Caco-2 (cell line): ENCODE measurements around the gene RNASEH2A. TPM values are rescaled to one million over a fixed set of nuclear protein-coding genes. Genes with fewer than 3 reads are reported as not detected.

Source experiments
- BruUV-seq: library from RNA; stranded (reverse); fragments of 400-500 nt; replicated peaks from 2 replicates; lab custom pipeline; 2021; lab: Mats Ljungman, UMichigan
- CTCF ChIA-PET: fragments of 300-600 bp; sonication (Branson Sonifier 250); formaldehyde crosslinking; loops from one replicate; lab custom pipeline; 2022; ENCODE audit warnings: antibody characterized with exemption; lab: Charles Lee
- POLR2A ChIA-PET: fragments of 300-600 bp; sonication (Branson Sonifier 250); formaldehyde crosslinking; loops from one replicate; lab custom pipeline; 2022; ENCODE audit warnings: antibody characterized with exemption; lab: Charles Lee
- DNase-seq, 2 experiments: peaks; one replicate each; pipeline versions ENCODE4 v3.0.0 to v3.0.0-alpha.2; 2020 to 2022
- H3K27me3 ChIP-seq: replicated peaks from 2 replicates; pipeline ENCODE4 v1.6.0; 2011; ENCODE audit warnings: low read length; ENCODE audit not compliant: control insufficient read depth, insufficient read depth
- H3K36me3 ChIP-seq: 2 replicates; pipeline ENCODE4 v1.5.1; 2011; ENCODE audit warnings: low read length; ENCODE audit not compliant: control insufficient read depth, insufficient read depth
- H3K4me1 ChIP-seq: fragments of 250-450 bp; sonication (Bioruptor Pico); 2 replicates; pipeline ENCODE4 v1.5.1; 2020; ENCODE audit warnings: mild to moderate bottlenecking
- H3K4me3 ChIP-seq: 2 replicates; pipeline ENCODE4 v1.5.1; 2011; ENCODE audit warnings: low read depth, mild to moderate bottlenecking, control low read depth, low read length
- H3K9me3 ChIP-seq: fragments of 250-450 bp; sonication (Bioruptor Pico); 2 replicates; pipeline ENCODE4 v1.5.1; 2020; ENCODE audit warnings: mild to moderate bottlenecking, moderate library complexity
- H3K27ac Mint-ChIP-seq: one replicate; pipeline ENCODE4 v1.8.0; 2022; ENCODE audit warnings: mixed read lengths; ENCODE audit not compliant: unreplicated experiment
- H3K27me3 Mint-ChIP-seq: one replicate; pipeline ENCODE4 v1.8.0; 2022; ENCODE audit warnings: mixed read lengths; ENCODE audit not compliant: insufficient read depth, unreplicated experiment
- H3K36me3 Mint-ChIP-seq: one replicate; pipeline ENCODE4 v1.8.0; 2022; ENCODE audit warnings: mild to moderate bottlenecking, mixed read lengths; ENCODE audit not compliant: insufficient read depth, unreplicated experiment
- H3K4me1 Mint-ChIP-seq: one replicate; pipeline ENCODE4 v1.8.0; 2022; ENCODE audit warnings: low read depth, mixed read lengths; ENCODE audit not compliant: unreplicated experiment
- H3K4me3 Mint-ChIP-seq: one replicate; pipeline ENCODE4 v1.8.0; 2022; ENCODE audit warnings: mild to moderate bottlenecking, moderate library complexity, mixed read lengths; ENCODE audit not compliant: unreplicated experiment
- H3K9me3 Mint-ChIP-seq: one replicate; pipeline ENCODE4 v1.8.0; 2022; ENCODE audit warnings: mixed read lengths; ENCODE audit not compliant: unreplicated experiment
- intact Hi-C: fragments of 100-400 bp; cut with micrococcal nuclease; formaldehyde crosslinking; loops from one replicate; pipeline ENCODE4 v1.10.0; 2022; ENCODE audit not compliant: unreplicated experiment
- total RNA-seq: library from RNA; stranded (reverse); gene quantifications from 2 replicates; pipeline ENCODE4 v1.2.3, GENCODE V29; 2022
- TF ChIP-seq, protein P1 (sequence below), 2 experiments: fragments of 200-600 bp in 1 of 2; IDR thresholded peaks; 1 replicate in 1 of 2; 2 replicates in 1 of 2; pipeline versions ENCODE4 v1.5.1 to v1.8.0; 2011 to 2022; ENCODE audit warnings: antibody characterized with exemption in 1 of 2, control low read depth in 1 of 2, inconsistent platforms in 1 of 2, low read depth in 1 of 2, low read length in 1 of 2, mild to moderate bottlenecking in 1 of 2, moderate library complexity in 1 of 2; ENCODE audit not compliant: insufficient read depth in 1 of 2, severe bottlenecking in 1 of 2, unreplicated experiment in 1 of 2

RNASEH2A gene
- total RNA-seq, 1 experiment from 2014 or later = 37.6 TPM

GRCh38 chr19:12833418-12833737 lies 27.0 kb downstream of the RNASEH2A start:
- Mint-ChIP-seq H3K4me3 (peak overlapping the region; percentile 63), H3K4me1 (peaks cover 14% of the 10 kb centered on the region), H3K27me3 (peaks cover 15% of the 10 kb centered on the region), H3K9me3 (no peaks in the 10 kb centered on the region), H3K27ac (no peak overlapping the region), H3K36me3 (peaks cover 11% of the 10 kb centered on the region)
- Histone ChIP-seq H3K27me3 (no peaks in the 10 kb centered on the region), H3K36me3 (no peaks in the 10 kb centered on the region), H3K4me1 (peaks cover 18% of the 10 kb centered on the region), H3K4me3 (peak overlapping the region; percentile 16), H3K9me3 (no peaks in the 10 kb centered on the region)
- POLR2A ChIA-PET = no interaction called here
- intact Hi-C loops = no loop called here
- no TSS peak for BruUV-seq
- DNase-seq = no peak
- CTCF ChIA-PET = no interaction called here
- TF ChIP-seq, protein P1, sequence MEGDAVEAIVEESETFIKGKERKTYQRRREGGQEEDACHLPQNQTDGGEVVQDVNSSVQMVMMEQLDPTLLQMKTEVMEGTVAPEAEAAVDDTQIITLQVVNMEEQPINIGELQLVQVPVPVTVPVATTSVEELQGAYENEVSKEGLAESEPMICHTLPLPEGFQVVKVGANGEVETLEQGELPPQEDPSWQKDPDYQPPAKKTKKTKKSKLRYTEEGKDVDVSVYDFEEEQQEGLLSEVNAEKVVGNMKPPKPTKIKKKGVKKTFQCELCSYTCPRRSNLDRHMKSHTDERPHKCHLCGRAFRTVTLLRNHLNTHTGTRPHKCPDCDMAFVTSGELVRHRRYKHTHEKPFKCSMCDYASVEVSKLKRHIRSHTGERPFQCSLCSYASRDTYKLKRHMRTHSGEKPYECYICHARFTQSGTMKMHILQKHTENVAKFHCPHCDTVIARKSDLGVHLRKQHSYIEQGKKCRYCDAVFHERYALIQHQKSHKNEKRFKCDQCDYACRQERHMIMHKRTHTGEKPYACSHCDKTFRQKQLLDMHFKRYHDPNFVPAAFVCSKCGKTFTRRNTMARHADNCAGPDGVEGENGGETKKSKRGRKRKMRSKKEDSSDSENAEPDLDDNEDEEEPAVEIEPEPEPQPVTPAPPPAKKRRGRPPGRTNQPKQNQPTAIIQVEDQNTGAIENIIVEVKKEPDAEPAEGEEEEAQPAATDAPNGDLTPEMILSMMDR (IDR thresholded peaks at IDR 0.05; ENCODE audit: insufficient read depth in 1 of 2, low read depth in 1 of 2, low read length in 1 of 2, severe bottlenecking in 1 of 2, unreplicated experiment in 1 of 2) = no peak

- POLR2A ChIA-PET = no interaction called here
- Histone ChIP-seq H3K4me3 (peak overlapping the region; percentile 66), H3K27me3 (no peaks in the 10 kb centered on the region), H3K4me1 (peaks cover 16% of the 10 kb centered on the region), H3K9me3 (no peaks in the 10 kb centered on the region), H3K36me3 (no peaks in the 10 kb centered on the region)
- peaks cover 11% of the 10 kb centered on the region for H3K36me3 Mint-ChIP-seq
- H3K27ac Mint-ChIP-seq = no peak overlapping the region
- intact Hi-C loops = no loop called here
- TF ChIP-seq, protein P1 (IDR thresholded peaks at IDR 0.05; ENCODE audit: insufficient read depth in 1 of 2, low read depth in 1 of 2, low read length in 1 of 2, severe bottlenecking in 1 of 2, unreplicated experiment in 1 of 2) = peak in 1 of 2 experiments; percentile 14
- peak overlapping the region; percentile 63 for H3K4me3 Mint-ChIP-seq
- peaks cover 15% of the 10 kb centered on the region for H3K27me3 Mint-ChIP-seq
- CTCF ChIA-PET = interaction anchor here (0.6 kb wide), 1 partner anchor 33 kb away, joined by 3 read pairs; no protein-coding TSS in a partner anchor
- BruUV-seq = no TSS peak
- H3K9me3 Mint-ChIP-seq = no peaks in the 10 kb centered on the region
- peaks cover 14% of the 10 kb centered on the region for H3K4me1 Mint-ChIP-seq
- peak in 1 of 2 experiments; percentile 41 for DNase-seq
Measured at GRCh38 chr19:12833738-12834565, 27.6 kb downstream of the RNASEH2A start.

GRCh38 chr19:12834566-12834943 lies 28.2 kb downstream of the RNASEH2A start, which contains the start of gene RTBDN:
TSS of gene RTBDN (minus strand) at chr19:12834579. CDS start at chr19:12829979, 4,600 bp downstream.
- Histone ChIP-seq H3K27me3 (no peaks in the 10 kb centered on the region), H3K9me3 (no peaks in the 10 kb centered on the region), H3K4me1 (peaks cover 16% of the 10 kb centered on the region), H3K36me3 (no peaks in the 10 kb centered on the region), H3K4me3 (peak within 1 kb of the TSS; percentile 66)
- Mint-ChIP-seq H3K27me3 (peaks cover 20% of the 10 kb centered on the region), H3K4me3 (peak within 1 kb of the TSS; percentile 63), H3K4me1 (peaks cover 14% of the 10 kb centered on the region), H3K9me3 (no peaks in the 10 kb centered on the region), H3K27ac (no peak within 1 kb of the TSS), H3K36me3 (peaks cover 11% of the 10 kb centered on the region)
- CTCF ChIA-PET = interaction anchor here (0.6 kb wide), 1 partner anchor 34 kb away, joined by 3 read pairs; no protein-coding TSS in a partner anchor
- BruUV-seq = no TSS peak
- POLR2A ChIA-PET = no interaction called here
- intact Hi-C loops = no loop called here
- TF ChIP-seq, protein P1 (IDR thresholded peaks at IDR 0.05; ENCODE audit: insufficient read depth in 1 of 2, low read depth in 1 of 2, low read length in 1 of 2, severe bottlenecking in 1 of 2, unreplicated experiment in 1 of 2) = no peak
- DNase-seq = no peak
